Tibial nerve (tissue), 4 donors: ENCODE measurements around the gene KATNAL2. TPM values are rescaled to one million over a fixed set of nuclear protein-coding genes. Genes with fewer than 3 reads are reported as not detected.
"Not testable (repeated sequence)": the region's sequence is repeated elsewhere in the genome, so short reads cannot be mapped to it uniquely, and the experiment has no call there.

ENCODE experiments used
- DNase-seq, 2 donors: peaks; one replicate each; pipeline ENCODE4 v3.0.0-alpha.2; 2019; ENCODE audit warnings: low spot score in 2 of 2
- H3K27ac ChIP-seq, 4 donors: fragments of 200-600 bp; sonication (generic) in 3 of 4; one replicate each; pipeline ENCODE4 v1.5.1; 2017 to 2019; ENCODE audit warnings: mild to moderate bottlenecking in 1 of 4
- H3K27me3 ChIP-seq, 2 donors: fragments of 200-600 bp; sonication (generic) in 1 of 2; one replicate each; pipeline versions ENCODE4 v1.5.1 to v1.6.0; 2017 to 2019
- H3K36me3 ChIP-seq, 3 donors: fragments of 200-600 bp; sonication (generic); one replicate each; pipeline ENCODE4 v1.5.1; 2018 to 2019
- H3K4me1 ChIP-seq, 4 donors: fragments of 200-600 bp; sonication (generic) in 3 of 4; one replicate each; pipeline ENCODE4 v1.5.1; 2017 to 2019
- H3K4me3 ChIP-seq, 4 donors: fragments of 200-600 bp; sonication (generic) in 3 of 4; one replicate each; pipeline ENCODE4 v1.5.1; 2017 to 2019; ENCODE audit warnings: mild to moderate bottlenecking in 1 of 4, moderate library complexity in 1 of 4
- H3K9me3 ChIP-seq, 4 donors: fragments of 200-600 bp; sonication (generic) in 3 of 4; one replicate each; pipeline ENCODE4 v1.5.1; 2017 to 2019
- CTCF ChIP-seq, 5 experiments: fragments of 200-600 bp in 3 of 5; fragments of 450-650 bp in 2 of 5; sonication (generic) in 3 of 5; IDR thresholded peaks; one replicate each; pipeline ENCODE4 v1.5.1; 2016 to 2019; ENCODE audit warnings: antibody characterized with exemption in 5 of 5, mild to moderate bottlenecking in 3 of 5, moderate library complexity in 2 of 5
- EP300 ChIP-seq, 2 donors: sonication (generic); formaldehyde crosslinking; IDR thresholded peaks; one replicate each; pipeline ENCODE4 v1.6.1; 2017; ENCODE audit warnings: antibody characterized with exemption in 2 of 2, mild to moderate bottlenecking in 1 of 2
- POLR2A ChIP-seq, 2 donors: fragments of 450-650 bp; IDR thresholded peaks; one replicate each; pipeline ENCODE4 v1.6.1; 2017; ENCODE audit warnings: antibody characterized with exemption in 2 of 2, mild to moderate bottlenecking in 2 of 2, moderate library complexity in 2 of 2
- WGBS, 2 donors: methylation state at CpG; one replicate each; pipeline ENCODE4 v1.1.5; 2018; 5-methylcytosine and 5-hydroxymethylcytosine counted together
- total RNA-seq, 4 donors: library from RNA; depleted of rRNA; stranded (reverse); fragments of >200 nt; gene quantifications; one replicate each; pipeline ENCODE4 v1.1.0, GENCODE V29; 2016

KATNAL2 gene
- total RNA-seq, 4 donors from 2014 or later, result 2.4 to 11.7 (median 7.8) TPM

- no peaks in the 10 kb centered on the region for H3K9me3 ChIP-seq
Observed at GRCh38 chr18:46942646-46943045, 25.2 kb downstream of the KATNAL2 start.

GRCh38 chr18:46946656-46947282 lies 29.4 kb downstream of the KATNAL2 start:
- TF ChIP-seq POLR2A (IDR thresholded peaks at IDR 0.05) (no peak), CTCF (IDR thresholded peaks at IDR 0.05) (no peak), EP300 (IDR thresholded peaks at IDR 0.05) (peak in 1 of 2 donors; percentile 14)
- Histone ChIP-seq H3K4me1 (peaks cover 0 to 12% (median 0%) of the 10 kb centered on the region in 4 donors), H3K4me3 (peak overlapping the region; percentile 43 to 55 (median 52)), H3K36me3 (no peaks in the 10 kb centered on the region), H3K9me3 (no peaks in the 10 kb centered on the region), H3K27ac (no peak overlapping the region), H3K27me3 (no peaks in the 10 kb centered on the region)
- peak; percentile 39 to 60 for DNase-seq
- WGBS, 2 donors, result 1% methylated on average over 32 of the region's 32 CpGs

More at GRCh38 chr18:46942646-46943045, 25.2 kb downstream of the KATNAL2 start:
- DNase-seq, result no peak
- H3K4me3 ChIP-seq, result no peak overlapping the region
- no peaks in the 10 kb centered on the region for H3K27me3 ChIP-seq
- TF ChIP-seq POLR2A (IDR thresholded peaks at IDR 0.05) (no peak), EP300 (IDR thresholded peaks at IDR 0.05) (no peak), CTCF (IDR thresholded peaks at IDR 0.05) (no peak)
- 95 to 99% methylated on average over 2 of the region's 2 CpGs for WGBS, 2 donors
- H3K36me3 ChIP-seq, result no peaks in the 10 kb centered on the region
- no peak overlapping the region for H3K27ac ChIP-seq
- peaks cover 0 to 17% (median 0%) of the 10 kb centered on the region in 4 donors for H3K4me1 ChIP-seq

- no peaks in the 10 kb centered on the region for H3K36me3 ChIP-seq
- DNase-seq, result no peak
- H3K4me3 ChIP-seq, result no peak overlapping the region
- TF ChIP-seq EP300 (IDR thresholded peaks at IDR 0.05) (no peak), CTCF (IDR thresholded peaks at IDR 0.05) (peak in 1 of 5 experiments; percentile 15), POLR2A (IDR thresholded peaks at IDR 0.05) (no peak)
- peaks cover 0 to 12% (median 0%) of the 10 kb centered on the region in 4 donors for H3K4me1 ChIP-seq
- no peaks in the 10 kb centered on the region for H3K27me3 ChIP-seq
- 51 to 57% methylated on average over 5 of the region's 5 CpGs for WGBS, 2 donors
- no peaks in the 10 kb centered on the region for H3K9me3 ChIP-seq
- no peak overlapping the region for H3K27ac ChIP-seq
Observed at GRCh38 chr18:46950064-46950656, 32.8 kb downstream of the KATNAL2 start.

- H3K27me3 ChIP-seq, result no peaks in the 10 kb centered on the region
- no peak overlapping the region for H3K27ac ChIP-seq
- TF ChIP-seq POLR2A (IDR thresholded peaks at IDR 0.05) (no peak), CTCF (IDR thresholded peaks at IDR 0.05) (no peak), EP300 (IDR thresholded peaks at IDR 0.05) (no peak)
- 62 to 79% methylated on average over 5 of the region's 5 CpGs for WGBS, 2 donors
- H3K4me1 ChIP-seq, result no peaks in the 10 kb centered on the region
- DNase-seq, result no peak
- H3K4me3 ChIP-seq, result no peak overlapping the region
- H3K36me3 ChIP-seq, result no peaks in the 10 kb centered on the region
- H3K9me3 ChIP-seq, result no peaks in the 10 kb centered on the region
Observed at GRCh38 chr18:46953195-46953594, 35.8 kb downstream of the KATNAL2 start.

GRCh38 chr18:46958209-46958608 lies 40.8 kb downstream of the KATNAL2 start:
- Histone ChIP-seq H3K27ac (no peak overlapping the region), H3K36me3 (no peaks in the 10 kb centered on the region), H3K9me3 (no peaks in the 10 kb centered on the region), H3K4me1 (no peaks in the 10 kb centered on the region), H3K4me3 (no peak overlapping the region), H3K27me3 (no peaks in the 10 kb centered on the region)
- no peak for TF ChIP-seq POLR2A (IDR thresholded peaks at IDR 0.05)
- no peak for TF ChIP-seq EP300 (IDR thresholded peaks at IDR 0.05)
- TF ChIP-seq CTCF (IDR thresholded peaks at IDR 0.05), result no peak
- 86 to 90% methylated on average over 4 of the region's 4 CpGs for WGBS, 2 donors
- DNase-seq, result no peak

- not testable (repeated sequence) for H3K27me3 ChIP-seq, H3K4me1 ChIP-seq, H3K36me3 ChIP-seq, H3K4me3 ChIP-seq, H3K9me3 ChIP-seq, H3K27ac ChIP-seq, DNase-seq
- WGBS, 2 donors, result no CpG with 5 or more reads among the region's 79 CpGs
Observed at GRCh38 chr18:46963656-46964578, 46.5 kb downstream of the KATNAL2 start.

- not testable (repeated sequence) for DNase-seq, H3K27me3 ChIP-seq, H3K9me3 ChIP-seq, H3K4me3 ChIP-seq, H3K27ac ChIP-seq, H3K4me1 ChIP-seq, H3K36me3 ChIP-seq
- WGBS, 2 donors, result 81 to 83% methylated on average over 8 of the region's 31 CpGs
Observed at GRCh38 chr18:46964579-46965293, 47.3 kb downstream of the KATNAL2 start.
